Activated effector memory CD4-positive, alpha-beta T cell treated with Interleukin-2 at 50 U/mL for 16 hours (primary cell): Measurements from ENCODE around the gene REXO1.
A peak's percentile ranks its signal among the peaks of the same experiment; 100 is the strongest.

Experiments
- DNase-seq: peaks from one replicate; pipeline ENCODE4 v3.0.0-alpha.2; 2020

The REXO1 gene

GRCh38 chr19:1783874-1784273, 64.4 kb downstream of the REXO1 start:
- DNase-seq, result no peak

GRCh38 chr19:1783354-1783753, 64.9 kb downstream of the REXO1 start:
- no peak for DNase-seq

DNA sequence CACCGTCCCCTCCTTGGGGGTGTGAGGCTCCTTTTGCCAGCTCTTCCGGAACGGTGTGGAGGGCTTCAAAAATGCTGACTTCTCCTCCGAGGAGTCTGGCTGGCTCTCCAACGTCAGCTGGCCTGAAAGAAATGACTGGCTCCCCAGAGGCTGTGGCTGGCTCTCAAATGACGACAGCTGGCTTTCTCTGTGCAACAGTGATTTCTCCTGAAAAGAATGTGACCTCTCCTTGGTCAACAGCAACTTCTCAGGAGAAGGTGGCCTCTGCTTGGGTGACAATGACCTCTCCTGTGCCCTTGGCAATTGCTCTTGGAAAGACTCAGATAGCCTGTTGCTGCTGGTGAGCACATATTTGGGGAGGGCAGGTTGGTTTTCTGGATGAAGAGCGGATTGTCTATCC, 65.8 kb downstream of the REXO1 start:
- DNase-seq, result no peak

GRCh38 chr19:1780272-1780958, 67.9 kb downstream of the REXO1 start:
- DNase-seq, result no peak

DNA sequence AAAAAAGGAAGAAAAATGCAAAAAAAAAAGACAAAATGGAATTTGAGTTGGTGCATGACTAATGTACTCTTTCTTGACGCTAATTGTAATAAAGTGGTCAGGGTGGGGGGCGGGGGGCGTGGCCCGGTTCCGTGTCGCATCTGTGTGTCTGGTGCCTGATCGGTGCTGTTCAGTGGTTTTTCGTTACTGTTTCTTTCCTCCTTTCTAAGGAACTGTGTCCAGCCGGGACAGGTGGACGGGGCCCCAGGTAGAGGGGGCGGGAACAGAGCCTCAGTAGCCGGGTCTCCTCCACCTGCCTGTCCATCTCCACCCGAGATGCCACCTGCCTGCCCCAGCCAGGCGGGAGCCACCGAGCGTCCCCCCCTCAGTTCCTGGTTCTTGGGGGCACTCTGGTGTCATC, 68.7 kb downstream of the REXO1 start:
- DNase-seq, result no peak

DNA sequence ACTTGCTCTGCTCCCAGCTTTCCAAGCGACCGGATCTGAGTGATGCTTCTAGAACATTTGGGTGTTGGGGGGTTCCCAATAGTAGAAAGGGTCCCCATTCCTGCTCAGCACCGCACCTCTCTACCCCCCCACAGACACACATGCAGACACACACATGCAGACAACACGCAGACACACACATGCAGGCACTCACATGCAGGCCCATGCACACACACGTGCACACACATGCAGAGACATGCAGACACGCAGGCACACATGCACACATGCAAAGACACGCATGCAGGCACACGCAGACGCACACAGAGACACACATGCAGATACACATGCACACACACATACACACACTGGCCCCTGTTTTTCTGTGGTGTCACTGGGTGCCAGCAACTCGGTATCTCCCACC, 71.1 kb downstream of the REXO1 start:
- DNase-seq, result no peak

GRCh38 chr19:1776606-1777147, 71.6 kb downstream of the REXO1 start:
- DNase-seq, result no peak

DNA sequence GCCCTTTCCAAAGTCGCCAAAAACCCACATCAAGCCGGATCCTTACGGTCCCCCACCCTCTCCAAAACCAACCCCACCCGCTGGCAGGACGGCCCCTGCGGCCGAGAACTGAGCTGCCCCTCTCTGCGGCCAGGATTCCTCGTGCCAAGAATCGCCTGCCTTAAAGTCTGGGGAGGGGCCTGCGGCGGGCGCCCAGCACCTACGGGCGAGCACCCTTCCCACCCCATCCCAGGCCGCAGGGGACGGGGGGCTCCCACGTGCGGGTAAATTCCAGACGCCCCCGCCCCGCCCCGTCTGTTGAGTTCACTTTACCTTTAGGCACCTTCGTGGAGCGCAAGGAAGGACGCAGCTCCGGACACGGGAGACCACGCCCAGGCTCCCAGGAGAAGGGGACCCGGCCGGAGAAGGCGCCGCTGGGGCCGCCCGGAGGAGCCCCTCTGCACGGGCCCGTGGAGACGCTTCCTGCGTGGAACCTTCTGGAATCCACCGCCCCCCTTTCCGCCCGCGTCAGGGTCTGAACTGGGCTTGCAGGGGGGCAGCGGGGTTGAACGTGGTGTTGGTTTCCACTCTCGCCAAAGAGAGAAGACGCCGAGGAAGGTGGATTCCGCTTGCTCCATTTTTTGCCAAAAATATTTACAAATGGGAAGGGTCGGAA, 72.2 kb downstream of the REXO1 start:
- DNase-seq, result no peak

GRCh38 chr19:1774989-1775772, 73.1 kb downstream of the REXO1 start:
- DNase-seq, result no peak

DNA sequence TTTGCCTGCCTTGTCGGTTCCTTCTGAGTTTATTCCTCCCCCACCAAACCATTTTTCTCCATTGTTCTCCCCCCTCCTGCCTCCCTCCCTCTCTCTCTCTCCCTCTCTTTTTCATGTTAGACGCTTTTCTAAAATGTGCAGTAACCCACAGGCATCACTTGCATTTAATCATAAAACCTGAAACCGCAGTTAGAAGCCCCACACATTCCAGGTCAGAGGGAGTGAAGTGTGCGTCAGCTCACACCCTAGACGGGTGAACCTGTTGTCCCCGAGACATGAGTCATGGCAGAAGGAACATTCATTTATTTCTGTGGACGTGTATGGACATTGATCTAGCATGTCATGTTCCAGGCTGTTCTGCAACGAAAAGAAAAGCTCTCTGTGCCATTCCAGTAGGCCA, 75.1 kb downstream of the REXO1 start:
- no peak for DNase-seq

DNA sequence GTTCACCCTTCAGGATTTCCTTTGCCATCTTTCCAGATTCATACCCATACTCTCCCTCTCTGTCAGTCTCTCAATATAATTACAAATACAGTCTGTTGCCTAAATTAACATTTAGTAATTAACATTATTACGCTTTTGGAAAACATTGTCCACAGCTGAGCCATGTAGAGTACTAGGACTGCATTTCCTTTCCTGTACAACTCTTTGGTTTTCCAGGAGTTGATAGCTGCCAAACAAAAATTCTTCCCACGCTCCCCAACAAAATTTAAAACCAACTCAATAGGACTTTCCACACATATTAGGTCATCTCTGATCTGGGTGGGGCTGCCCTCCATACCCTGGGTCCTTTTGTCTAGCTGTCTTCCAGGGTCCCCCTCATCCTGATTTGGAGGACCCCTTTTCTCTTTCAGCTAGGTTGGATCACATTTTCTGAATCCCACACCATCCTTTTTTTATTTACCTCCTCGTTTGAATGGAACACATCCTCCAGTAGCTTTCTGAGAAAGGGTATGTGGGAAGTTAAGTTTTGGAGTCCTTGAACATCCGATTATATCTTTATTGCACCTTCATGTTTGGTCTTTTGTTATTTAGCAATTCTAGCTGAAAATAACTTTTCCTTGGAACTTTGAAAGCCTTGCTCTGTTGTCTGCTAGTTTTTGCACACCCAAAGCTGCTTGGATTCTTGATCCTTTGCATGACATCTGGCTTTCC, 77.3 kb downstream of the REXO1 start:
- no peak for DNase-seq

GRCh38 chr19:1769645-1769985, 78.7 kb downstream of the REXO1 start:
- no peak for DNase-seq

- no peak for DNase-seq
Observed at GRCh38 chr19:1768918-1769644, 79.2 kb downstream of the REXO1 start.

GRCh38 chr19:1768248-1768647, 80.0 kb downstream of the REXO1 start:
- no peak for DNase-seq

GRCh38 chr19:1767464-1767933, 80.8 kb downstream of the REXO1 start:
- peak; percentile 45 for DNase-seq

DNA sequence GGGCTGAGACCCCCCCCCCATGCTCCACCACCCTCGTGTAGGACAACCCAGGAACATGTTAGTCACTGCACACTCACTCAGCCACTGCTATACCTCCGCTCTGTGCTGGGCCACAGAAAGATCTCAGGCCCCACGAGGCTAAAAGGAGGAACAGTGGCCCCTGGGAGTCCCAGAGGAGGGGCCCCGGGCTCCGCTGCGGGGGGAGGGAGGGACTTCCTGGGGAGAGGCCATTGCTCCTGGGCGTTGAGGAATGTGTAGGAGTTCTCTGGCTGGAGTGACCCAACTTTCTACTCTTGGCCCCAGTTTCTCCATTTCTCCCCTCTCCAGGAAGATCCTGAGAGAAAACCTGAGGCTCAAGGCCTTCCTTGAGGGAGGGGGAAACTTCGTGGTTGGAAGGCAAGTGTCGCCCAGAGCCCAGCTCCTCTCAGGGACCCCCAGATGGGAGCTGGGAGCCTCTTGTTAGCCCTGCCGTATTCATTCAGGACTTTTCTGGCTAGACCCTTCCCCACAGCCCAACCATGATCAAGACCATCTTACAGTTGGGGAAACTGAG, 81.4 kb downstream of the REXO1 start:
- DNase-seq, result no peak

- no peak for DNase-seq
Observed at GRCh38 chr19:1765904-1766799, 82.1 kb downstream of the REXO1 start.
